Breast epithelium (tissue), 3 donors: Measurements from ENCODE around the gene AIG1.

ENCODE experiments used
- POLR2A ChIP-seq: fragments of 450-650 bp; IDR thresholded peaks from one replicate; pipeline ENCODE4 v1.6.1; 2016; ENCODE audit warnings: antibody characterized with exemption, mild to moderate bottlenecking, moderate library complexity
- POLR2AphosphoS5 ChIP-seq, 3 donors: sonication (generic); formaldehyde crosslinking; IDR thresholded peaks; one replicate each; pipeline ENCODE4 v1.6.1; 2017; ENCODE audit warnings: antibody characterized with exemption in 3 of 3
- TF ChIP-seq, protein P1 (sequence below), 3 donors: fragments of 450-650 bp; IDR thresholded peaks; one replicate each; pipeline ENCODE4 v1.5.1; 2016 to 2017; ENCODE audit warnings: antibody characterized with exemption in 3 of 3, mild to moderate bottlenecking in 3 of 3, moderate library complexity in 3 of 3

DNA sequence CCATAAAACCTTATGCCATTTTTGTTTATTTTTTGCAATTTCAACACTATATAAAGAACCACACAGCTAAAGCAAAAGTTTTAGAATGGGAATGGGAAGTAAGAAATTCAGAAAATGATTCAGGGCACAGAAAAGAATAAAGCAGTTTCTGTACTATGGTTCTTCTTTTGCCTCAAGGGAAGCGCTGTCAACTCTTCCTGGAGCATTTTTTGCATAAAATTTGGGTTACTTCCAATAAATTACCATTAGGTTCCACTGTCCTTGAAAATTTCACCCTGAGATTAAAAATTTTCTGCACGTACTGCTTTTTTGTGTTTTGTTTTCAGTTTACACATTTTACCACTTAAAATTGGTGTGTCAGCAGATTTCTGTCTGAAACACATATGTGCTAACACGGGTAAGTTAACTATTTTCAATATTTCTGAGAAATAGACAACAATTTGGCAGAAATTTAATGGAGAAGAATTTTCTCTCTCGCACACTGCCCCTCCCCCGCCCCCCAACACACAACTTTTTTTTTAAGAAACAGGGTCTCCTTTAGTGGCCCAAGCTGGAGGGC lies 310.2 kb downstream of the AIG1 start:
- TF ChIP-seq, protein P1, sequence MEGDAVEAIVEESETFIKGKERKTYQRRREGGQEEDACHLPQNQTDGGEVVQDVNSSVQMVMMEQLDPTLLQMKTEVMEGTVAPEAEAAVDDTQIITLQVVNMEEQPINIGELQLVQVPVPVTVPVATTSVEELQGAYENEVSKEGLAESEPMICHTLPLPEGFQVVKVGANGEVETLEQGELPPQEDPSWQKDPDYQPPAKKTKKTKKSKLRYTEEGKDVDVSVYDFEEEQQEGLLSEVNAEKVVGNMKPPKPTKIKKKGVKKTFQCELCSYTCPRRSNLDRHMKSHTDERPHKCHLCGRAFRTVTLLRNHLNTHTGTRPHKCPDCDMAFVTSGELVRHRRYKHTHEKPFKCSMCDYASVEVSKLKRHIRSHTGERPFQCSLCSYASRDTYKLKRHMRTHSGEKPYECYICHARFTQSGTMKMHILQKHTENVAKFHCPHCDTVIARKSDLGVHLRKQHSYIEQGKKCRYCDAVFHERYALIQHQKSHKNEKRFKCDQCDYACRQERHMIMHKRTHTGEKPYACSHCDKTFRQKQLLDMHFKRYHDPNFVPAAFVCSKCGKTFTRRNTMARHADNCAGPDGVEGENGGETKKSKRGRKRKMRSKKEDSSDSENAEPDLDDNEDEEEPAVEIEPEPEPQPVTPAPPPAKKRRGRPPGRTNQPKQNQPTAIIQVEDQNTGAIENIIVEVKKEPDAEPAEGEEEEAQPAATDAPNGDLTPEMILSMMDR (IDR thresholded peaks at IDR 0.05): no peak
- TF ChIP-seq POLR2A (no peak), POLR2AphosphoS5 (IDR thresholded peaks at IDR 0.05) (no peak)
